H9 (cell line): Measurements from ENCODE around the gene PRR35. TPM values are rescaled to one million over a fixed set of nuclear protein-coding genes. Genes with fewer than 3 reads are reported as not detected.
A peak's percentile ranks its signal among the peaks of the same experiment; 100 is the strongest.

ENCODE experiments used
- DNase-seq: peaks from one replicate; pipeline ENCODE4 v3.0.0-alpha.2; 2017
- H2AFZ ChIP-seq: one replicate; pipeline ENCODE4 v1.6.1; 2013; ENCODE audit warnings: mild to moderate bottlenecking, low read length, control low read depth, moderate library complexity
- H2AK5ac ChIP-seq: 2 replicates; pipeline ENCODE4 v1.6.1; 2013; ENCODE audit warnings: low read length, control low read depth, mixed read lengths; ENCODE audit not compliant: insufficient read length
- H2BK120ac ChIP-seq: one replicate; pipeline ENCODE4 v1.6.1; 2013; ENCODE audit warnings: low read depth, mild to moderate bottlenecking, low read length, control low read depth, inconsistent platforms; ENCODE audit not compliant: poor library complexity, severe bottlenecking
- H2BK12ac ChIP-seq: 2 replicates; pipeline ENCODE4 v1.6.1; 2013; ENCODE audit warnings: low read length, control low read depth, mixed read lengths, low read depth; ENCODE audit not compliant: insufficient read length
- H2BK15ac ChIP-seq: 2 replicates; pipeline ENCODE4 v1.6.1; 2013; ENCODE audit warnings: low read depth, low read length, control low read depth
- H2BK20ac ChIP-seq: one replicate; pipeline ENCODE4 v1.6.1; 2013; ENCODE audit warnings: low read depth, mild to moderate bottlenecking, low read length, control low read depth, inconsistent platforms; ENCODE audit not compliant: poor library complexity, severe bottlenecking
- H2BK5ac ChIP-seq: 2 replicates; pipeline ENCODE4 v1.6.1; 2013; ENCODE audit warnings: low read length, control low read depth, mixed read lengths; ENCODE audit not compliant: insufficient read length
- H3K14ac ChIP-seq: 2 replicates; pipeline ENCODE4 v1.6.1; 2013; ENCODE audit warnings: low read length, control low read depth; ENCODE audit not compliant: insufficient read depth
- H3K18ac ChIP-seq: 2 replicates; pipeline ENCODE4 v1.6.1; 2013; ENCODE audit warnings: low read depth, mild to moderate bottlenecking, mixed read lengths, low read length, control low read depth; ENCODE audit not compliant: insufficient read length
- H3K23ac ChIP-seq: 2 replicates; pipeline ENCODE4 v1.6.1; 2013; ENCODE audit warnings: low read length, control low read depth, mixed read lengths, low read depth; ENCODE audit not compliant: insufficient read length
- H3K23me2 ChIP-seq: 2 replicates; pipeline ENCODE4 v1.6.1; 2013; ENCODE audit warnings: low read depth, mild to moderate bottlenecking, mixed read lengths, low read length, control low read depth; ENCODE audit not compliant: insufficient read length, poor library complexity, severe bottlenecking
- H3K27ac ChIP-seq: 2 replicates; pipeline ENCODE4 v1.5.1; 2013; ENCODE audit warnings: low read length, control low read depth, mixed read lengths, low read depth; ENCODE audit not compliant: insufficient read length
- H3K27me3 ChIP-seq: 2 replicates; pipeline ENCODE4 v1.6.1; 2013; ENCODE audit warnings: low read length, control low read depth, inconsistent platforms; ENCODE audit not compliant: insufficient read depth
- H3K4ac ChIP-seq: 2 replicates; pipeline ENCODE4 v1.6.1; 2013; ENCODE audit warnings: low read depth, mild to moderate bottlenecking, control low read depth, inconsistent platforms, low read length, moderate library complexity
- H3K4me1 ChIP-seq: 2 replicates; pipeline ENCODE4 v1.6.1; 2013; ENCODE audit warnings: low read length, control low read depth, inconsistent platforms; ENCODE audit not compliant: insufficient read depth
- H3K4me2 ChIP-seq: 2 replicates; pipeline ENCODE4 v1.6.1; 2013; ENCODE audit warnings: low read length, control low read depth, mixed read lengths; ENCODE audit not compliant: insufficient read length, insufficient read depth
- H3K56ac ChIP-seq: 2 replicates; pipeline ENCODE4 v1.6.1; 2013; ENCODE audit warnings: low read depth, mild to moderate bottlenecking, mixed read lengths, low read length, control low read depth; ENCODE audit not compliant: insufficient read length
- H3K79me1 ChIP-seq: 2 replicates; pipeline ENCODE4 v1.6.1; 2013; ENCODE audit warnings: low read depth, mild to moderate bottlenecking, moderate library complexity, low read length, control low read depth, inconsistent platforms; ENCODE audit not compliant: insufficient read depth, poor library complexity, severe bottlenecking
- H3K79me2 ChIP-seq: 2 replicates; pipeline ENCODE4 v1.6.1; 2013; ENCODE audit warnings: low read length, control low read depth, inconsistent platforms; ENCODE audit not compliant: insufficient read depth
- H3K9ac ChIP-seq: 2 replicates; pipeline ENCODE4 v1.6.1; 2013; ENCODE audit warnings: low read length, control low read depth, mixed read lengths; ENCODE audit not compliant: insufficient read length; ENCODE audit errors: extremely low read depth
- H3K9me3 ChIP-seq: one replicate; pipeline ENCODE4 v1.6.1; 2013; ENCODE audit warnings: low read depth, low read length, inconsistent platforms; ENCODE audit not compliant: control insufficient read depth
- H3T11ph ChIP-seq: one replicate; pipeline ENCODE4 v1.6.1; 2013; ENCODE audit warnings: mild to moderate bottlenecking, low read length, control low read depth, inconsistent platforms
- H4K20me1 ChIP-seq: one replicate; pipeline ENCODE4 v1.6.1; 2013; ENCODE audit not compliant: control insufficient read depth, insufficient read length, insufficient read depth
- H4K5ac ChIP-seq: 2 replicates; pipeline ENCODE4 v1.6.1; 2013; ENCODE audit warnings: low read depth, mild to moderate bottlenecking, mixed read lengths, low read length, control low read depth; ENCODE audit not compliant: insufficient read length
- H4K8ac ChIP-seq: replicated peaks from 2 replicates; pipeline ENCODE4 v1.6.1; 2013; ENCODE audit warnings: low read length, control low read depth, mixed read lengths, low read depth; ENCODE audit not compliant: insufficient read length
- H4K91ac ChIP-seq: 2 replicates; pipeline ENCODE4 v1.6.1; 2013; ENCODE audit warnings: low read depth, mild to moderate bottlenecking, moderate library complexity, mixed read lengths, low read length, control low read depth; ENCODE audit not compliant: insufficient read length
- H3K27ac Mint-ChIP-seq, 3 experiments: 2 replicates in 2 of 3; 3 replicates in 1 of 3; pipeline ENCODE4 v1.8.0; 2020 to 2021; ENCODE audit warnings: mixed read lengths in 3 of 3, mild to moderate bottlenecking in 1 of 3, moderate library complexity in 1 of 3
- H3K27me3 Mint-ChIP-seq: 2 replicates; pipeline ENCODE4 v1.8.0; 2021; ENCODE audit warnings: low read depth, mild to moderate bottlenecking, moderate library complexity, mixed read lengths
- H3K36me3 Mint-ChIP-seq, 3 experiments: 2 replicates in 2 of 3; 3 replicates in 1 of 3; pipeline ENCODE4 v1.8.0; 2020 to 2021; ENCODE audit warnings: low read depth in 3 of 3, mixed read lengths in 3 of 3; ENCODE audit not compliant: insufficient read depth in 1 of 3
- H3K4me1 Mint-ChIP-seq, 2 experiments: 2 replicates each; pipeline ENCODE4 v1.8.0; 2020; ENCODE audit warnings: mixed read lengths in 2 of 2
- H3K4me3 Mint-ChIP-seq, 2 experiments: 2 replicates in 1 of 2; 3 replicates in 1 of 2; pipeline ENCODE4 v1.8.0; 2020 to 2021; ENCODE audit warnings: mild to moderate bottlenecking in 2 of 2, mixed read lengths in 2 of 2, moderate library complexity in 1 of 2
- H3K9me3 Mint-ChIP-seq, 2 experiments: 2 replicates in 1 of 2; 3 replicates in 1 of 2; pipeline ENCODE4 v1.8.0; 2020; ENCODE audit warnings: mild to moderate bottlenecking in 2 of 2, mixed read lengths in 2 of 2, moderate library complexity in 1 of 2
- WGBS: extraction: QIAGEN DNeasy Blood & Tissue Kit; methylation state at CpG from one replicate; pipeline ENCODE4 v1.1.7; 2013; ENCODE audit warnings: missing lambda C conversion rate, low lambda C conversion rate, mixed read lengths; ENCODE audit not compliant: insufficient read length; ENCODE audit errors: extremely low coverage; 5-methylcytosine and 5-hydroxymethylcytosine counted together
- total RNA-seq: library from RNA; stranded (reverse); gene quantifications from 2 replicates; pipeline ENCODE4 v1.2.1, GENCODE V29; 2021
- TF ChIP-seq, protein P1 (sequence below): fragments of 200-600 bp; sonication (generic); conservative IDR thresholded peaks from 3 replicates; pipeline ENCODE4 v1.8.0; 2021; ENCODE audit warnings: antibody characterized with exemption, mild to moderate bottlenecking

PRR35 gene
- total RNA-seq, 1 experiment from 2014 or later: 0.33 TPM

DNA sequence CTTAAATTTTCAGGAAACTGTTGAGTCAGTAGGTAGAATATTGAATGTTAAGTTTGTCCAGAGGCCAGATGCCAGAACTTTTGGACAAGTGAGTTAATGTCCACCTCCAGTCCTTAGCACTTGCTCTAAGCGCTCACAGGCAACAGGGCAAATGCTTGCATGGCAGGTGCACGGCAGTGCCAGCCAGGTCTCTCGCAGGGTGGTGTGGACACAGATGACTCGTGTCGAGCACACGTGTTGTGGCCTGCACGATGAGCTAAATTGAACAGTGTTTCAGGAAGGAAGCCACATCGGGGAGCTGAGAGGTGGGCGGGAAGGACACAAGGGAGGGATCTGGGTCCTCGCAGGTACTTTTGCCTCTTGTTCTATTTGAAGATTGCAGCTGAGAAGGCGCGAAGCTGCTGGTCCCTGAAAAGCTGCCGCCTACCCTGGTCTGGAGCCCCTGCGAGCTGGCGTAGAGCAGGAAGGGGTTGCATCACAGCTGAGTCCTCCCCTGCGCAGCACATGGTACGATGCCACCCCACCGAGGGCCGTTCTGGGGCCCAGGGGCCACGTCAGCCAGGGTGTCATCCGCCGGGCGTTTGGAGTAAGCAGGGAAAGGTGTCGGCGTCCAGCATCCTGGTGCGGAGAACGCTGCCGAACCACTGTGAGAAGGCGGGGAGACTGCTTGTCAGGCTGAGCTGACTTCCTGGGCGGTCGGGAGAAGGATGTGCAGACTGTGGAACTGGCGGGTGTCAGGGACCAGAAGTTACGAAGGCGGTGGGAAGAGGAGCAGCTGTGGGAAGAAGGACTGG, 35.9 kb downstream of the PRR35 start:
- Histone ChIP-seq H4K5ac (no peak overlapping the region), H2BK120ac (no peak overlapping the region), H3K9ac (no peak overlapping the region), H3K14ac (no peak overlapping the region; the same call in 1 of the 2 replicates), H3K27me3 (no peaks in the 10 kb centered on the region; the same call in 1 of the 2 replicates), H2BK20ac (no peak overlapping the region), H4K20me1 (no peaks in the 10 kb centered on the region), H3K79me1 (peaks cover 3% of the 10 kb centered on the region), H3T11ph (no peak overlapping the region), H4K91ac (no peak overlapping the region), H3K4me1 (no peaks in the 10 kb centered on the region), H3K4me2 (no peak overlapping the region), H3K9me3 (no peaks in the 10 kb centered on the region), H4K8ac (no peak overlapping the region), H3K56ac (no peak overlapping the region), H3K23me2 (no peaks in the 10 kb centered on the region), H3K23ac (no peak overlapping the region), H3K79me2 (no peaks in the 10 kb centered on the region; the same call in 1 of the 2 replicates), H2AFZ (no peak overlapping the region), H3K27ac (no peak overlapping the region), H3K4ac (no peak overlapping the region), H2AK5ac (no peak overlapping the region), H3K18ac (no peak overlapping the region), H2BK15ac (no peak overlapping the region), H2BK12ac (no peak overlapping the region), H2BK5ac (no peak overlapping the region)
- Mint-ChIP-seq H3K9me3 (peaks cover 0 to under 1% of the 10 kb centered on the region in 2 experiments; a peak in 1 of 5 replicates), H3K27ac (peak overlapping the region in 2 of 3 experiments; percentile 11 to 21; a peak in 5 of 7 replicates), H3K4me3 (no peak overlapping the region), H3K4me1 (peaks cover 3% of the 10 kb centered on the region in 2 experiments; a peak in 3 of 4 replicates), H3K36me3 (peaks cover 9 to 28% (median 28%) of the 10 kb centered on the region in 3 experiments; a peak in 6 of 7 replicates), H3K27me3 (peaks cover 20% of the 10 kb centered on the region)
- no CpG with 5 or more reads among the region's 34 CpGs for WGBS
- DNase-seq: no peak
- TF ChIP-seq, protein P1, sequence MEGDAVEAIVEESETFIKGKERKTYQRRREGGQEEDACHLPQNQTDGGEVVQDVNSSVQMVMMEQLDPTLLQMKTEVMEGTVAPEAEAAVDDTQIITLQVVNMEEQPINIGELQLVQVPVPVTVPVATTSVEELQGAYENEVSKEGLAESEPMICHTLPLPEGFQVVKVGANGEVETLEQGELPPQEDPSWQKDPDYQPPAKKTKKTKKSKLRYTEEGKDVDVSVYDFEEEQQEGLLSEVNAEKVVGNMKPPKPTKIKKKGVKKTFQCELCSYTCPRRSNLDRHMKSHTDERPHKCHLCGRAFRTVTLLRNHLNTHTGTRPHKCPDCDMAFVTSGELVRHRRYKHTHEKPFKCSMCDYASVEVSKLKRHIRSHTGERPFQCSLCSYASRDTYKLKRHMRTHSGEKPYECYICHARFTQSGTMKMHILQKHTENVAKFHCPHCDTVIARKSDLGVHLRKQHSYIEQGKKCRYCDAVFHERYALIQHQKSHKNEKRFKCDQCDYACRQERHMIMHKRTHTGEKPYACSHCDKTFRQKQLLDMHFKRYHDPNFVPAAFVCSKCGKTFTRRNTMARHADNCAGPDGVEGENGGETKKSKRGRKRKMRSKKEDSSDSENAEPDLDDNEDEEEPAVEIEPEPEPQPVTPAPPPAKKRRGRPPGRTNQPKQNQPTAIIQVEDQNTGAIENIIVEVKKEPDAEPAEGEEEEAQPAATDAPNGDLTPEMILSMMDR: no peak
